Measurements from ENCODE around the gene MAN1C1.
A peak's percentile ranks its signal among the peaks of the same experiment; 100 is the strongest.

Gene MAN1C1

DNA sequence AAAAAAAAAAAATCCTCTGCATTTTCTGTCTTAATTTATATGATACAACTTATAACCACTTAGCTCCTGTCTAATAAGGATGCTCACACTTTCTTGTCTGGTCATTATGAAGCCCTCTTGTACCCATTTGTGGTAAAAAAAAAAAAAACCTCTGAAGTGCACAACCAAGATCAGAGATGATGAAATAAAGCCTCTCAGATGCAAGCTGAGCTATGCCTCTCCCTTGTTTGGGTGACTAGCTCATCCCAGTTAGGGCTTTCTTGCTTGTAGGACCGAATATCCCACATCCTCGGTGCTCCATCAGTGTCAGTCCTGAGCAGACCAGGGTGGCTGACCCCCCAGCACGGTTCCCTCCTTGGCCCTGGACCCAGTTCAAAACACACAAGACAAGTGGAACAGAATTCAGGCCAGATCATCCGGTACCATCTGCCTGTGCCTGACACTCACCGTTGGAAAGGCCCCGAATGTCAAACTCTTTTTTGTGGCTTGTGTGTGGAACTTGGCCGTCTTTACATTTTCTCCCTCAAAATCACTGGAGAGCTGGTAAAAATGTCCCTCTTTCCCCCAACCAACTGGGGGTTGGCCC, 177.1 kb downstream of the MAN1C1 start:
- TF ChIP-seq, protein P1, sequence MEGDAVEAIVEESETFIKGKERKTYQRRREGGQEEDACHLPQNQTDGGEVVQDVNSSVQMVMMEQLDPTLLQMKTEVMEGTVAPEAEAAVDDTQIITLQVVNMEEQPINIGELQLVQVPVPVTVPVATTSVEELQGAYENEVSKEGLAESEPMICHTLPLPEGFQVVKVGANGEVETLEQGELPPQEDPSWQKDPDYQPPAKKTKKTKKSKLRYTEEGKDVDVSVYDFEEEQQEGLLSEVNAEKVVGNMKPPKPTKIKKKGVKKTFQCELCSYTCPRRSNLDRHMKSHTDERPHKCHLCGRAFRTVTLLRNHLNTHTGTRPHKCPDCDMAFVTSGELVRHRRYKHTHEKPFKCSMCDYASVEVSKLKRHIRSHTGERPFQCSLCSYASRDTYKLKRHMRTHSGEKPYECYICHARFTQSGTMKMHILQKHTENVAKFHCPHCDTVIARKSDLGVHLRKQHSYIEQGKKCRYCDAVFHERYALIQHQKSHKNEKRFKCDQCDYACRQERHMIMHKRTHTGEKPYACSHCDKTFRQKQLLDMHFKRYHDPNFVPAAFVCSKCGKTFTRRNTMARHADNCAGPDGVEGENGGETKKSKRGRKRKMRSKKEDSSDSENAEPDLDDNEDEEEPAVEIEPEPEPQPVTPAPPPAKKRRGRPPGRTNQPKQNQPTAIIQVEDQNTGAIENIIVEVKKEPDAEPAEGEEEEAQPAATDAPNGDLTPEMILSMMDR (IDR thresholded peaks at IDR 0.05; ENCODE audit: low read depth, low read length), result no peak
- DNase-seq (ENCODE audit: extremely low read depth, low read depth), result no peak

DNA sequence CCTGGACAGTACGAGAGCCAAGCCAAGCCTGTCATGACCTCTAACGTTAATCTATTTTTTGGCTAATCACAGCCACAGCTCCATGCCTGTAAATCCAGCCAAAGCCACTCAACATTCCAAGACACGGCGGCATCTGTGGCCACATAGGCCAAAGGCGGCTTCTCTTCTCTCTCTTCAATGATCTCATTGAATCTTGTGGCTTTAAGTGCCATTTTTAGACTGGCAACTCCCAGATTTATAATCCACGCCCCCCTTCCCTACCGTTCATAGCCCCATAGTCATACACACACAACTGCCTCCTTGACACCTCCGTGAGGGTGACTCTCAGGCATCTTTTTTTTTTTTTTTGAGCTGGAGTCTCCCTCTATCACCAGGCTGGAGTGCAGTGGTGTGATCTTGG, 177.7 kb downstream of the MAN1C1 start:
- TF ChIP-seq, protein P1 (IDR thresholded peaks at IDR 0.05; ENCODE audit: low read depth, low read length), result no peak

GRCh38 chr1:25795211-25795610, 178.6 kb downstream of the MAN1C1 start:
- DNase-seq (ENCODE audit: extremely low read depth, low read depth), result no peak
- TF ChIP-seq, protein P1 (IDR thresholded peaks at IDR 0.05; ENCODE audit: low read depth, low read length), result no peak

More for the DNA sequence above, 177.7 kb downstream of the MAN1C1 start:
- no peak for DNase-seq (ENCODE audit: extremely low read depth, low read depth)

DNA sequence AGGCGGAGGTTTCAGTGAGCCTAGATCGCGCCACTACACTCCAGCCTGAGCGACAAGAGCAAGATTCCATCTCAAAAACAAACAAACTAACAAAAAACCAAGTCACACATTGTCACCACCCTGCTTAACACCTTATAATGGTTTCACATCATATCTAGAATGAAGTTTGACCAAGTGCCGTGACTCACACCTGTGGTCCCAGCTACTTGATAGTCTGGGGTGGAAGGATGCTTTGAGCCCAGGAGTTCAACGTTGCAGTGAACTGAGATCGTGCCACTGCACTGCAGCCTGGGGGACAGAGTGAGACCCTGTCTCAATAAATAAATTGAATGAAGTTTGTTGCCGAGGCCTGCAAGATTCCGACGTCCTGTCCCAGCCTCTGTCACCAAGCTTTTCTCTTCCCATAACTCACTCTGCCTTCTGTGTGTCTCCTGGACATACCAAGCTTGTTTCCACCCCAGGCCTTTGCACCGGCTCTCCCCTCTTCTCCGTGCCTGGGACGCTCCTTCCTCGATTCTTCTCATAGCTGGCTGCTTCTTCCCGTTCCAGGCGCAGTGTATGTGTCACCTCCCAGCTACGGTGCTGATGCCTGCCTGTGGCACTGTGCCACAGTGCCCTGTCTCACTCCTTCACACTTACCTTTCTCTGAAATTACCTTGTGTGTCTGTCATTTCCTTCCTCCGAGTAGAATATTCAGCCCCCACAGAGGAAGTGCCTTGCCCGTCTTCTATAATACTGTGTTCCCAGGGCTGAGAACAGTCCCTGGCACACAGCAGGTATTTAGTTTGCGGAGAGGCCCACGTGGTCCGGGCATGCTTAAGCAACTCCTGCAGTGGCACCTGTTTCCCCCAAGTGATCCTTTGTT, 179.6 kb downstream of the MAN1C1 start:
- TF ChIP-seq, protein P1 (IDR thresholded peaks at IDR 0.05; ENCODE audit: low read depth, low read length), result no peak
- no peak for DNase-seq (ENCODE audit: extremely low read depth, low read depth)

- no peak for DNase-seq (ENCODE audit: extremely low read depth, low read depth)
- TF ChIP-seq, protein P1 (IDR thresholded peaks at IDR 0.05; ENCODE audit: low read depth, low read length), result peak; percentile 92
These were observed 180.3 kb downstream of the MAN1C1 start for GRCh38 chr1:25796811-25797458.

- TF ChIP-seq, protein P1 (IDR thresholded peaks at IDR 0.05; ENCODE audit: low read depth, low read length), result peak; percentile 52
- no peak for DNase-seq (ENCODE audit: extremely low read depth, low read depth)
These were observed 181.3 kb downstream of the MAN1C1 start for GRCh38 chr1:25797939-25798338.
